Activated CD4-positive, alpha-beta T cell treated with anti-CD3 and anti-CD28 coated beads for 36 hours (primary cell): Measurements from ENCODE around the gene CASP8AP2. TPM values are rescaled to one million over a fixed set of nuclear protein-coding genes. Genes with fewer than 3 reads are reported as not detected.
"Not testable (repeated sequence)": the region's sequence is repeated elsewhere in the genome, so short reads cannot be mapped to it uniquely, and the experiment has no call there.

Experiments
- ATAC-seq: fragments of 200-7000 bp; cut with Tn5 transposase; one replicate; pipeline ENCODE4 v1.10.0; 2021; ENCODE audit warnings: mild to moderate bottlenecking, moderate library complexity
- CTCF ChIA-PET: fragments of 350-600 bp; sonication (Branson Sonifier 250); formaldehyde crosslinking; loops from one replicate; lab custom pipeline; 2021; ENCODE audit warnings: antibody characterized with exemption; lab: Charles Lee
- POLR2A ChIA-PET: fragments of 350-600 bp; sonication (Branson Sonifier 250); formaldehyde crosslinking; loops from one replicate; lab custom pipeline; 2021; ENCODE audit warnings: antibody characterized with exemption, inconsistent platforms; lab: Charles Lee
- DNase-seq: peaks from one replicate; pipeline ENCODE4 v3.0.0-alpha.2; 2020
- H3K27ac Mint-ChIP-seq: one replicate; pipeline ENCODE4 v1.8.0; 2021; ENCODE audit warnings: mixed read lengths
- H3K27me3 Mint-ChIP-seq: one replicate; pipeline ENCODE4 v1.8.0; 2021; ENCODE audit warnings: mixed read lengths
- H3K36me3 Mint-ChIP-seq: one replicate; pipeline ENCODE4 v1.8.0; 2021; ENCODE audit warnings: low read depth, mixed read lengths
- H3K4me1 Mint-ChIP-seq: one replicate; pipeline ENCODE4 v1.8.0; 2021; ENCODE audit warnings: mixed read lengths
- H3K4me3 Mint-ChIP-seq: one replicate; pipeline ENCODE4 v1.8.0; 2021; ENCODE audit warnings: mild to moderate bottlenecking, moderate library complexity, mixed read lengths
- H3K9me3 Mint-ChIP-seq: one replicate; pipeline ENCODE4 v1.8.0; 2021; ENCODE audit warnings: low read depth, mixed read lengths
- intact Hi-C, 2 experiments: fragments of 100-400 bp; cut with DNase I in 1 of 2; cut with micrococcal nuclease in 1 of 2; formaldehyde crosslinking; loops; one replicate each; pipeline versions ENCODE4 v1.14.2 to v1.15.1; 2022 to 2024; cut with DNase I, micrococcal nuclease
- total RNA-seq, 2 experiments: library from RNA; stranded (reverse); gene quantifications; one replicate each; pipeline ENCODE4 v1.2.3, GENCODE V29; 2021

Gene CASP8AP2
- 10 to 100 TPM; 34.0 to 36.5 TPM for total RNA-seq

GRCh38 chr6:89829472-89830169 lies at the start of gene CASP8AP2:
Gene CASP8AP2, plus strand, starts transcription at chr6:89829880.
- ChIA-PET CTCF (interaction anchor here (0.5 to 1.9 kb wide), 7 partner anchors 10 to 563 kb away, joined by 3 to 17 read pairs (median 3); partner anchors contain the start of gene MDN1), POLR2A (interaction anchor here (0.5 to 2.2 kb wide), 7 partner anchors 10 to 758 kb away, joined by 3 to 47 read pairs (median 3); partner anchors contain the start of gene MDN1)
- peaks cover 30% of the 10 kb centered on the region for H3K36me3 Mint-ChIP-seq
- peak; percentile 96 for ATAC-seq
- H3K9me3 Mint-ChIP-seq, result no peaks in the 10 kb centered on the region
- peak within 1 kb of the TSS; percentile 97 for H3K4me3 Mint-ChIP-seq
- H3K27me3 Mint-ChIP-seq, result no peaks in the 10 kb centered on the region
- DNase-seq, result peak; percentile 98
- H3K4me1 Mint-ChIP-seq, result peaks cover 31% of the 10 kb centered on the region
- intact Hi-C loops, result loop anchor here (1.0 to 10.0 kb wide), 6 partner anchors 10 to 866 kb away; partner anchors contain the start of genes MAP3K7 (in 2 of the 2), MDN1 (in 2 of the 2), LYRM2 (in 1 of the 2) and PM20D2 (in 1 of the 2)
- H3K27ac Mint-ChIP-seq, result peak within 1 kb of the TSS; percentile 92

GRCh38 chr6:89781070-89782034 lies 48.3 kb upstream of the CASP8AP2 start:
- CTCF ChIA-PET, result no interaction called here
- no peaks in the 10 kb centered on the region for H3K9me3 Mint-ChIP-seq
- H3K36me3 Mint-ChIP-seq, result peaks cover 68% of the 10 kb centered on the region
- peak overlapping the region; percentile 45 for H3K27ac Mint-ChIP-seq
- ATAC-seq (no peak), DNase-seq (no peak)
- no peaks in the 10 kb centered on the region for H3K27me3 Mint-ChIP-seq
- no peak overlapping the region for H3K4me3 Mint-ChIP-seq
- intact Hi-C loops, result no loop called here
- POLR2A ChIA-PET, result no interaction called here
- no peaks in the 10 kb centered on the region for H3K4me1 Mint-ChIP-seq

GRCh38 chr6:89782222-89782621 lies 47.5 kb upstream of the CASP8AP2 start:
- ATAC-seq (no peak), DNase-seq (no peak)
- H3K36me3 Mint-ChIP-seq, result peaks cover 70% of the 10 kb centered on the region
- intact Hi-C loops, result no loop called here
- no peaks in the 10 kb centered on the region for H3K9me3 Mint-ChIP-seq
- H3K27ac Mint-ChIP-seq, result no peak overlapping the region
- POLR2A ChIA-PET, result no interaction called here
- H3K4me3 Mint-ChIP-seq, result no peak overlapping the region
- H3K4me1 Mint-ChIP-seq, result no peaks in the 10 kb centered on the region
- CTCF ChIA-PET, result no interaction called here
- no peaks in the 10 kb centered on the region for H3K27me3 Mint-ChIP-seq

GRCh38 chr6:89783293-89783692 lies 46.4 kb upstream of the CASP8AP2 start:
- DNase-seq, POLR2A ChIA-PET, intact Hi-C loops, CTCF ChIA-PET, H3K9me3 Mint-ChIP-seq, H3K27ac Mint-ChIP-seq, H3K4me1 Mint-ChIP-seq, ATAC-seq, H3K27me3 Mint-ChIP-seq, H3K4me3 Mint-ChIP-seq: not testable (repeated sequence)
- H3K36me3 Mint-ChIP-seq, result peaks cover 74% of the 10 kb centered on the region

GRCh38 chr6:89784838-89785237 lies 44.8 kb upstream of the CASP8AP2 start:
- H3K36me3 Mint-ChIP-seq, result peaks cover 74% of the 10 kb centered on the region
- no peak overlapping the region for H3K4me3 Mint-ChIP-seq
- no peaks in the 10 kb centered on the region for H3K4me1 Mint-ChIP-seq
- intact Hi-C loops, result no loop called here
- POLR2A ChIA-PET, result no interaction called here
- no peaks in the 10 kb centered on the region for H3K9me3 Mint-ChIP-seq
- CTCF ChIA-PET, result no interaction called here
- no peak for ATAC-seq
- DNase-seq, result no peak
- no peaks in the 10 kb centered on the region for H3K27me3 Mint-ChIP-seq
- H3K27ac Mint-ChIP-seq, result no peak overlapping the region

- H3K9me3 Mint-ChIP-seq, result no peaks in the 10 kb centered on the region
- H3K27ac Mint-ChIP-seq, result no peak overlapping the region
- intact Hi-C loops, result no loop called here
- POLR2A ChIA-PET, result no interaction called here
- H3K4me1 Mint-ChIP-seq, result no peaks in the 10 kb centered on the region
- CTCF ChIA-PET, result no interaction called here
- H3K4me3 Mint-ChIP-seq, result no peak overlapping the region
- DNase-seq (no peak), ATAC-seq (no peak)
- H3K36me3 Mint-ChIP-seq, result peaks cover 63% of the 10 kb centered on the region
- H3K27me3 Mint-ChIP-seq, result no peaks in the 10 kb centered on the region
Observed at GRCh38 chr6:89786970-89787369, 42.7 kb upstream of the CASP8AP2 start.

- Mint-ChIP-seq H3K9me3 (no peaks in the 10 kb centered on the region), H3K4me1 (no peaks in the 10 kb centered on the region), H3K36me3 (peaks cover 60% of the 10 kb centered on the region), H3K4me3 (no peak overlapping the region), H3K27ac (no peak overlapping the region), H3K27me3 (no peaks in the 10 kb centered on the region)
- POLR2A ChIA-PET, result no interaction called here
- ATAC-seq (no peak), DNase-seq (no peak)
- intact Hi-C loops, result no loop called here
- CTCF ChIA-PET, result no interaction called here
Observed at GRCh38 chr6:89787660-89788328, 41.9 kb upstream of the CASP8AP2 start.

- intact Hi-C loops, result no loop called here
- Mint-ChIP-seq H3K27ac (no peak overlapping the region), H3K4me3 (no peak overlapping the region), H3K9me3 (no peaks in the 10 kb centered on the region), H3K4me1 (peaks cover 22% of the 10 kb centered on the region), H3K36me3 (peaks cover 62% of the 10 kb centered on the region), H3K27me3 (no peaks in the 10 kb centered on the region)
- DNase-seq (no peak), ATAC-seq (no peak)
- CTCF ChIA-PET, result no interaction called here
- POLR2A ChIA-PET, result no interaction called here
Observed at GRCh38 chr6:89789980-89790379, 39.7 kb upstream of the CASP8AP2 start.

- ChIA-PET CTCF (interaction anchor here (1.0 kb wide), 1 partner anchor 158 kb away, joined by 3 read pairs; no protein-coding TSS in a partner anchor), POLR2A (no interaction called here)
- H3K36me3 Mint-ChIP-seq, result peaks cover 62% of the 10 kb centered on the region
- ATAC-seq (no peak), DNase-seq (no peak)
- no peaks in the 10 kb centered on the region for H3K9me3 Mint-ChIP-seq
- H3K4me3 Mint-ChIP-seq, result no peak overlapping the region
- no peaks in the 10 kb centered on the region for H3K27me3 Mint-ChIP-seq
- intact Hi-C loops, result no loop called here
- H3K4me1 Mint-ChIP-seq, result peaks cover 26% of the 10 kb centered on the region
- H3K27ac Mint-ChIP-seq, result no peak overlapping the region
Observed at GRCh38 chr6:89790403-89790802, 39.3 kb upstream of the CASP8AP2 start.

GRCh38 chr6:89792881-89793280 lies 36.8 kb upstream of the CASP8AP2 start:
- Mint-ChIP-seq H3K9me3 (no peaks in the 10 kb centered on the region), H3K4me3 (no peak overlapping the region), H3K27ac (no peak overlapping the region), H3K27me3 (no peaks in the 10 kb centered on the region), H3K4me1 (peaks cover 26% of the 10 kb centered on the region), H3K36me3 (peaks cover 57% of the 10 kb centered on the region)
- intact Hi-C loops, result no loop called here
- peak; percentile 35 for DNase-seq
- ATAC-seq, result peak; percentile 72
- ChIA-PET POLR2A (no interaction called here), CTCF (interaction anchor here (0.7 to 2.8 kb wide), 6 partner anchors 10 to 614 kb away, joined by 3 to 10 read pairs (median 4); no protein-coding TSS in a partner anchor)

- no peak overlapping the region for H3K4me3 Mint-ChIP-seq
- CTCF ChIA-PET, result interaction anchor here (0.8 to 2.8 kb wide), 4 partner anchors 9 to 141 kb away, joined by 3 to 10 read pairs (median 5); no protein-coding TSS in a partner anchor
- no peak for ATAC-seq
- peak overlapping the region; percentile 83 for H3K27ac Mint-ChIP-seq
- no peaks in the 10 kb centered on the region for H3K9me3 Mint-ChIP-seq
- H3K4me1 Mint-ChIP-seq, result peaks cover 26% of the 10 kb centered on the region
- no peaks in the 10 kb centered on the region for H3K27me3 Mint-ChIP-seq
- POLR2A ChIA-PET, result no interaction called here
- peaks cover 50% of the 10 kb centered on the region for H3K36me3 Mint-ChIP-seq
- intact Hi-C loops, result no loop called here
- DNase-seq, result no peak
Observed at GRCh38 chr6:89793586-89793985, 36.1 kb upstream of the CASP8AP2 start.
